Endothelial cell of umbilical vein (primary cell): Measurements from ENCODE around the gene BPIFA1. TPM values are rescaled to one million over a fixed set of nuclear protein-coding genes. Genes with fewer than 3 reads are reported as not detected.

Source experiments
- BruUV-seq: library from RNA; stranded (reverse); fragments of 400-500 nt; replicated peaks from 2 replicates; lab custom pipeline; 2021; lab: Mats Ljungman, UMichigan
- CTCF ChIA-PET: fragments of 300-600, 350-600 bp; sonication (Branson Sonifier 250); formaldehyde crosslinking; loops from one replicate; lab custom pipeline; 2021; ENCODE audit warnings: antibody characterized with exemption, inconsistent platforms; lab: Charles Lee
- POLR2A ChIA-PET: fragments of 300-600, 350-600 bp; sonication (Branson Sonifier 250); formaldehyde crosslinking; loops from one replicate; lab custom pipeline; 2021; ENCODE audit warnings: antibody characterized with exemption, inconsistent platforms; lab: Charles Lee
- DNase-seq: peaks from one replicate; pipeline ENCODE4 v3.0.0-alpha.2; 2011; ENCODE audit warnings: low read depth, low spot score
- FAIRE-seq: peaks from 2 replicates; lab custom pipeline; 2011; peaks lifted over from hg19 to GRCh38; lab: Jason Lieb, UNC
- H2AFZ ChIP-seq: 2 replicates; pipeline ENCODE4 v1.6.0; 2012; ENCODE audit warnings: low read depth, low read length, control low read depth, inconsistent platforms
- H3K27ac ChIP-seq: 2 replicates; pipeline ENCODE4 v1.5.1; 2011; ENCODE audit warnings: low read depth, mild to moderate bottlenecking, control low read depth, low read length, moderate library complexity; ENCODE audit not compliant: insufficient read depth
- H3K27me3 ChIP-seq, 2 experiments: 2 replicates each; pipeline versions ENCODE4 v1.6.0 to v1.6.1; 2011; ENCODE audit warnings: low read length in 2 of 2, mixed read lengths in 1 of 2; ENCODE audit not compliant: control insufficient read depth in 2 of 2, insufficient read depth in 2 of 2
- H3K36me3 ChIP-seq, 2 experiments: 2 replicates in 1 of 2; 3 replicates in 1 of 2; pipeline ENCODE4 v1.5.1; 2011; ENCODE audit warnings: low read length in 2 of 2, mild to moderate bottlenecking in 1 of 2, moderate library complexity in 1 of 2; ENCODE audit not compliant: control insufficient read depth in 2 of 2, insufficient read depth in 2 of 2; ENCODE audit errors: extremely low read depth in 1 of 2
- H3K4me1 ChIP-seq: 3 replicates; pipeline ENCODE4 v1.5.1; 2011; ENCODE audit warnings: mild to moderate bottlenecking, low read length; ENCODE audit not compliant: control insufficient read depth, insufficient read depth; ENCODE audit errors: extremely low read depth
- H3K4me2 ChIP-seq: 2 replicates; pipeline ENCODE4 v1.6.1; 2011; ENCODE audit warnings: low read length, control low read depth, mixed read lengths; ENCODE audit not compliant: insufficient read depth
- H3K4me3 ChIP-seq, 3 experiments: fragments of 200-600 bp in 1 of 3; sonication (generic), shearing (Covaris generic) in 1 of 3; replicated peaks in 1 of 3; 2 replicates each; pipeline ENCODE4 v1.5.1; 2011 to 2016; ENCODE audit warnings: control low read depth in 3 of 3, low read length in 3 of 3, mild to moderate bottlenecking in 2 of 3, inconsistent platforms in 1 of 3, low read depth in 1 of 3, moderate library complexity in 1 of 3; ENCODE audit not compliant: insufficient read depth in 1 of 3
- H3K79me2 ChIP-seq: 2 replicates; pipeline ENCODE4 v1.6.0; 2012; ENCODE audit warnings: low read length, inconsistent platforms; ENCODE audit not compliant: control insufficient read depth, insufficient read depth
- H3K9ac ChIP-seq: replicated peaks from 2 replicates; pipeline ENCODE3; 2011; ENCODE audit warnings: low read length, control low read depth; ENCODE audit not compliant: insufficient read depth; ENCODE audit errors: extremely low read depth
- H3K9me1 ChIP-seq: replicated peaks from 3 replicates; pipeline ENCODE4 v1.6.0; 2011; ENCODE audit warnings: mild to moderate bottlenecking, low read length; ENCODE audit not compliant: control insufficient read depth, insufficient read depth; ENCODE audit errors: extremely low read depth
- H3K9me3 ChIP-seq: replicated peaks from 2 replicates; pipeline ENCODE4 v1.5.1; 2012; ENCODE audit warnings: low read length, inconsistent platforms; ENCODE audit not compliant: control insufficient read depth, insufficient read depth
- H4K20me1 ChIP-seq: replicated peaks from 2 replicates; pipeline ENCODE3; 2011; ENCODE audit warnings: mild to moderate bottlenecking, low read length; ENCODE audit not compliant: control insufficient read depth, insufficient read depth; ENCODE audit errors: extremely low read depth
- EZH2 ChIP-seq: IDR thresholded peaks from 2 replicates; pipeline ENCODE4 v1.6.1; 2012; ENCODE audit warnings: borderline replicate concordance, low read depth, mild to moderate bottlenecking, moderate library complexity, low read length, inconsistent platforms; ENCODE audit not compliant: severe bottlenecking
- FOS ChIP-seq: IDR thresholded peaks from 2 replicates; pipeline ENCODE4 v1.6.1; 2011; ENCODE audit warnings: mild to moderate bottlenecking, low read length, moderate library complexity, borderline replicate concordance; ENCODE audit not compliant: insufficient read depth
- GATA2 ChIP-seq: IDR thresholded peaks from 2 replicates; pipeline ENCODE4 v1.7.0; 2011; ENCODE audit warnings: low read depth, mild to moderate bottlenecking, moderate library complexity, mixed read lengths, low read length; ENCODE audit not compliant: insufficient read length, insufficient read depth
- JUN ChIP-seq: IDR thresholded peaks from 2 replicates; pipeline ENCODE4 v1.6.1; 2011; ENCODE audit warnings: borderline replicate concordance, low read depth; ENCODE audit not compliant: insufficient read length, insufficient read depth
- MYC ChIP-seq: IDR thresholded peaks from one replicate; pipeline ENCODE4 v1.6.1; 2011; ENCODE audit warnings: mild to moderate bottlenecking, low read depth, low read length
- POLR2A ChIP-seq: IDR thresholded peaks from 2 replicates; pipeline ENCODE4 v1.6.1; 2012; ENCODE audit warnings: low read depth, mild to moderate bottlenecking, control low read depth, low read length
- dilution Hi-C: fragments of 300-500 bp; cut with MboI; formaldehyde crosslinking; loops from one replicate; pipeline ENCODE4 v1.15.0; 2019; ENCODE audit warnings: low sequenced_read_pairs; ENCODE audit not compliant: extremely low pct_ligation_motif_present
- intact Hi-C: fragments of 100-400 bp; cut with micrococcal nuclease; formaldehyde crosslinking; loops from one replicate; pipeline ENCODE4 v1.10.0; 2022
- polyA plus RNA-seq, 4 experiments: library from polyadenylated mRNA; depleted of rRNA in 3 of 4; stranded (reverse) in 3 of 4; unstranded in 1 of 4; fragments of >200 nt; gene quantifications; 2 replicates each; pipeline versions ENCODE4 v1.2.1 to v1.2.3, GENCODE V29; 2011 to 2012; ENCODE audit warnings: missing spikeins in 1 of 4
- total RNA-seq: library from RNA; stranded (reverse); gene quantifications from 2 replicates; pipeline ENCODE4 v1.2.3, GENCODE V29; 2021
- TF ChIP-seq, protein P1 (sequence below), 2 donors: IDR thresholded peaks; 1 replicate in 1 of 2; 2 replicates in 1 of 2; pipeline ENCODE4 v1.5.1; 2011; ENCODE audit warnings: low read length in 2 of 2, mild to moderate bottlenecking in 2 of 2, moderate library complexity in 2 of 2, control low read depth in 1 of 2, inconsistent platforms in 1 of 2, low read depth in 1 of 2; ENCODE audit not compliant: insufficient read depth in 1 of 2; ENCODE audit errors: extremely low read depth in 1 of 2
- TF ChIP-seq, protein P2 (sequence below): IDR thresholded peaks from 2 replicates; pipeline ENCODE4 v1.6.1; 2011; ENCODE audit not compliant: insufficient read depth, insufficient read length

Gene BPIFA1
- total and polyA plus RNA-seq, 2 donors (not counting 3 experiments of a cell fraction or from before 2014, with no cell fraction given), result not detected

DNA sequence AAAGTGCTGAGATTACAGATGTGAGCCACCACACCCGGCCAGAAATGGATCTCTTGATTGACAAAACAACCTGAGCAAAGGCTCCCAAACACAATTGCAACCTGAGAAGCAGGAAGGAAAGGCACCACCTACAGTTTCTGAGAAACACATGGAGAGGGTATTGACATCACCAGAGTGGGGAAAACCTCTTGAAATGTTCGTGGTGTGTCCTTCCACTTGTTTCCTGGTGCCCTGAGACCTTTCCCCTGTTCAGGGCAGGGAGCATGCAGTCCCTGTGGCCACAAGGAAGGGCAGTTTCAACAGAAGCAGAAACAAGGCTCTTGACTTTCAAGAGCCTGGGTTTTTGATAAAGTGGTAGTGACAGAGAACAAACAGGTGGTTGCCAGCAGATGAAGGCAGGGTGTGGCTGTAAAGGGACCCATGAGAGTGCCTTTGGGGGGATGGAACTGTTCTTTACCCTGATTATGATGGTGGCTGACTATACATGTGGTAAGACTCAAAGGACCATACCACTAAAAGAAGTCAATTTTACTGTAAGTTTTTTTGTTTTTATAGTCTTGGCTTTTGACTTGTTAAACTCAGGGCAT lies 3.2 kb upstream of the BPIFA1 start:
- no peak overlapping the region for H2AFZ ChIP-seq
- dilution Hi-C loops (no loop called here), intact Hi-C loops (loop anchor here (2.0 kb wide), 1 partner anchor 66 kb away; no protein-coding TSS in a partner anchor)
- ChIA-PET POLR2A (no interaction called here), CTCF (no interaction called here)
- H3K9me1 ChIP-seq, result no peaks in the 10 kb centered on the region
- H3K27ac ChIP-seq, result no peak overlapping the region
- peaks cover 0 to 1% of the 10 kb centered on the region in 2 experiments for H3K27me3 ChIP-seq
- H3K4me1 ChIP-seq, result no peaks in the 10 kb centered on the region
- H3K36me3 ChIP-seq, result no peaks in the 10 kb centered on the region
- H4K20me1 ChIP-seq, result no peaks in the 10 kb centered on the region
- no peaks in the 10 kb centered on the region for H3K79me2 ChIP-seq
- no peak overlapping the region for H3K4me2 ChIP-seq
- no peaks in the 10 kb centered on the region for H3K9me3 ChIP-seq
- DNase-seq (no peak), FAIRE-seq (no peak)
- H3K4me3 ChIP-seq, result no peak overlapping the region
- no TSS peak for BruUV-seq
- TF ChIP-seq POLR2A, result no peak
- no peak for TF ChIP-seq FOS
- TF ChIP-seq GATA2, result no peak
- TF ChIP-seq MYC, result no peak
- TF ChIP-seq, protein P1, sequence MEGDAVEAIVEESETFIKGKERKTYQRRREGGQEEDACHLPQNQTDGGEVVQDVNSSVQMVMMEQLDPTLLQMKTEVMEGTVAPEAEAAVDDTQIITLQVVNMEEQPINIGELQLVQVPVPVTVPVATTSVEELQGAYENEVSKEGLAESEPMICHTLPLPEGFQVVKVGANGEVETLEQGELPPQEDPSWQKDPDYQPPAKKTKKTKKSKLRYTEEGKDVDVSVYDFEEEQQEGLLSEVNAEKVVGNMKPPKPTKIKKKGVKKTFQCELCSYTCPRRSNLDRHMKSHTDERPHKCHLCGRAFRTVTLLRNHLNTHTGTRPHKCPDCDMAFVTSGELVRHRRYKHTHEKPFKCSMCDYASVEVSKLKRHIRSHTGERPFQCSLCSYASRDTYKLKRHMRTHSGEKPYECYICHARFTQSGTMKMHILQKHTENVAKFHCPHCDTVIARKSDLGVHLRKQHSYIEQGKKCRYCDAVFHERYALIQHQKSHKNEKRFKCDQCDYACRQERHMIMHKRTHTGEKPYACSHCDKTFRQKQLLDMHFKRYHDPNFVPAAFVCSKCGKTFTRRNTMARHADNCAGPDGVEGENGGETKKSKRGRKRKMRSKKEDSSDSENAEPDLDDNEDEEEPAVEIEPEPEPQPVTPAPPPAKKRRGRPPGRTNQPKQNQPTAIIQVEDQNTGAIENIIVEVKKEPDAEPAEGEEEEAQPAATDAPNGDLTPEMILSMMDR (IDR thresholded peaks at IDR 0.05; ENCODE audit: extremely low read depth in 1 of 2, insufficient read depth in 1 of 2, low read depth in 1 of 2, low read length in 2 of 2), result no peak
- TF ChIP-seq JUN, result no peak
- no peak for TF ChIP-seq EZH2
- TF ChIP-seq, protein P2, sequence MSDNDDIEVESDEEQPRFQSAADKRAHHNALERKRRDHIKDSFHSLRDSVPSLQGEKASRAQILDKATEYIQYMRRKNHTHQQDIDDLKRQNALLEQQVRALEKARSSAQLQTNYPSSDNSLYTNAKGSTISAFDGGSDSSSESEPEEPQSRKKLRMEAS, result no peak
- H3K9ac ChIP-seq, result no peak overlapping the region
